Measurements from ENCODE around the gene ADARB1.

Gene ADARB1

GRCh38 chr21:45056917-45057560, 17.3 kb upstream of the ADARB1 start:
- Histone ChIP-seq H3K4me1 (ENCODE audit: control insufficient read depth, insufficient read depth, low read length) (no peaks in the 10 kb centered on the region), H3K36me3 (ENCODE audit: control insufficient read depth in 2 of 2, insufficient read depth in 1 of 2, low read length in 2 of 2) (no peaks in the 10 kb centered on the region), H3K4me3 (ENCODE audit: low read depth, low read length) (no peak overlapping the region), H3K27ac (ENCODE audit: extremely low read depth, low read depth, low read length) (no peak overlapping the region), H3K9me3 (ENCODE audit: control insufficient read depth, insufficient read depth, low read depth, low read length) (no peaks in the 10 kb centered on the region)
- ChIA-PET POLR2A (no interaction called here), CTCF (interaction anchor here (0.8 kb wide), 1 partner anchor 627 kb away, joined by 5 read pairs; no protein-coding TSS in a partner anchor)
- TF ChIP-seq KLF10 (tag by site-specific recombination; IDR thresholded peaks at IDR 0.05) (no peak), ZXDB (tag by site-specific recombination; IDR thresholded peaks at IDR 0.05) (no peak), BCL11A (tag by site-specific recombination; IDR thresholded peaks at IDR 0.05; ENCODE audit: low read depth) (no peak), ZNF707 (tag by site-specific recombination; IDR thresholded peaks at IDR 0.05) (no peak), ZBTB21 (tag by site-specific recombination; IDR thresholded peaks at IDR 0.05) (no peak), ZBTB8A (tag by site-specific recombination; IDR thresholded peaks at IDR 0.05) (no peak), ZNF280C (tag by site-specific recombination; IDR thresholded peaks at IDR 0.05) (no peak), MYNN (tag by site-specific recombination; IDR thresholded peaks at IDR 0.05; ENCODE audit: borderline replicate concordance) (no peak), ZBTB48 (tag by site-specific recombination; IDR thresholded peaks at IDR 0.05) (no peak), ZNF639 (tag by site-specific recombination; IDR thresholded peaks at IDR 0.05) (no peak)
- TF ChIP-seq, protein P1, sequence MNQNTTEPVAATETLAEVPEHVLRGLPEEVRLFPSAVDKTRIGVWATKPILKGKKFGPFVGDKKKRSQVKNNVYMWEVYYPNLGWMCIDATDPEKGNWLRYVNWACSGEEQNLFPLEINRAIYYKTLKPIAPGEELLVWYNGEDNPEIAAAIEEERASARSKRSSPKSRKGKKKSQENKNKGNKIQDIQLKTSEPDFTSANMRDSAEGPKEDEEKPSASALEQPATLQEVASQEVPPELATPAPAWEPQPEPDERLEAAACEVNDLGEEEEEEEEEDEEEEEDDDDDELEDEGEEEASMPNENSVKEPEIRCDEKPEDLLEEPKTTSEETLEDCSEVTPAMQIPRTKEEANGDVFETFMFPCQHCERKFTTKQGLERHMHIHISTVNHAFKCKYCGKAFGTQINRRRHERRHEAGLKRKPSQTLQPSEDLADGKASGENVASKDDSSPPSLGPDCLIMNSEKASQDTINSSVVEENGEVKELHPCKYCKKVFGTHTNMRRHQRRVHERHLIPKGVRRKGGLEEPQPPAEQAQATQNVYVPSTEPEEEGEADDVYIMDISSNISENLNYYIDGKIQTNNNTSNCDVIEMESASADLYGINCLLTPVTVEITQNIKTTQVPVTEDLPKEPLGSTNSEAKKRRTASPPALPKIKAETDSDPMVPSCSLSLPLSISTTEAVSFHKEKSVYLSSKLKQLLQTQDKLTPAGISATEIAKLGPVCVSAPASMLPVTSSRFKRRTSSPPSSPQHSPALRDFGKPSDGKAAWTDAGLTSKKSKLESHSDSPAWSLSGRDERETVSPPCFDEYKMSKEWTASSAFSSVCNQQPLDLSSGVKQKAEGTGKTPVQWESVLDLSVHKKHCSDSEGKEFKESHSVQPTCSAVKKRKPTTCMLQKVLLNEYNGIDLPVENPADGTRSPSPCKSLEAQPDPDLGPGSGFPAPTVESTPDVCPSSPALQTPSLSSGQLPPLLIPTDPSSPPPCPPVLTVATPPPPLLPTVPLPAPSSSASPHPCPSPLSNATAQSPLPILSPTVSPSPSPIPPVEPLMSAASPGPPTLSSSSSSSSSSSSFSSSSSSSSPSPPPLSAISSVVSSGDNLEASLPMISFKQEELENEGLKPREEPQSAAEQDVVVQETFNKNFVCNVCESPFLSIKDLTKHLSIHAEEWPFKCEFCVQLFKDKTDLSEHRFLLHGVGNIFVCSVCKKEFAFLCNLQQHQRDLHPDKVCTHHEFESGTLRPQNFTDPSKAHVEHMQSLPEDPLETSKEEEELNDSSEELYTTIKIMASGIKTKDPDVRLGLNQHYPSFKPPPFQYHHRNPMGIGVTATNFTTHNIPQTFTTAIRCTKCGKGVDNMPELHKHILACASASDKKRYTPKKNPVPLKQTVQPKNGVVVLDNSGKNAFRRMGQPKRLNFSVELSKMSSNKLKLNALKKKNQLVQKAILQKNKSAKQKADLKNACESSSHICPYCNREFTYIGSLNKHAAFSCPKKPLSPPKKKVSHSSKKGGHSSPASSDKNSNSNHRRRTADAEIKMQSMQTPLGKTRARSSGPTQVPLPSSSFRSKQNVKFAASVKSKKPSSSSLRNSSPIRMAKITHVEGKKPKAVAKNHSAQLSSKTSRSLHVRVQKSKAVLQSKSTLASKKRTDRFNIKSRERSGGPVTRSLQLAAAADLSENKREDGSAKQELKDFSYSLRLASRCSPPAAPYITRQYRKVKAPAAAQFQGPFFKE (tag by site-specific recombination; IDR thresholded peaks at IDR 0.05; ENCODE audit: borderline replicate concordance) = no peak
- TF ChIP-seq, protein P2, sequence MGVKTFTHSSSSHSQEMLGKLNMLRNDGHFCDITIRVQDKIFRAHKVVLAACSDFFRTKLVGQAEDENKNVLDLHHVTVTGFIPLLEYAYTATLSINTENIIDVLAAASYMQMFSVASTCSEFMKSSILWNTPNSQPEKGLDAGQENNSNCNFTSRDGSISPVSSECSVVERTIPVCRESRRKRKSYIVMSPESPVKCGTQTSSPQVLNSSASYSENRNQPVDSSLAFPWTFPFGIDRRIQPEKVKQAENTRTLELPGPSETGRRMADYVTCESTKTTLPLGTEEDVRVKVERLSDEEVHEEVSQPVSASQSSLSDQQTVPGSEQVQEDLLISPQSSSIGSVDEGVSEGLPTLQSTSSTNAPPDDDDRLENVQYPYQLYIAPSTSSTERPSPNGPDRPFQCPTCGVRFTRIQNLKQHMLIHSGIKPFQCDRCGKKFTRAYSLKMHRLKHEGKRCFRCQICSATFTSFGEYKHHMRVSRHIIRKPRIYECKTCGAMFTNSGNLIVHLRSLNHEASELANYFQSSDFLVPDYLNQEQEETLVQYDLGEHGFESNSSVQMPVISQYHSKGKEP (tag by site-specific recombination; IDR thresholded peaks at IDR 0.05) = no peak

DNA sequence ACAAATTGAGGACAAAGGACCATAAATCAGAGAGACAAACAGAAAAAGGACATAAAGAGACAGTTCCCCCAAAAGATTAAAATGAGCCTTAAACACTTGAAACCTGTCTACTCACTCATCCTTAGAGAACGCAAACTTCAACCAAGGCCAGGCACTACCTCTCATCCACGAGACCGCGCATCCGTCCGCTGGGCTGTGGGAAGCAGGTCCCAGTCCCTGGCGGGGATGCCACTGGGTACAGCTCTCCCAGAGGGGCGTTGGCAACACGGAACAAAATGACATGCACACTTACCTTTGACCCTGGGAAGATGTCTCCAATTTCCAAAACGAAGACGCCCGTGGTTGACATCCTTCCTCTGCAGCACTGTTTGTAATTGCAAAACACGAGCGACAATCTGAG, 16.5 kb upstream of the ADARB1 start:
- Histone ChIP-seq H3K4me1 (ENCODE audit: control insufficient read depth, insufficient read depth, low read length) (no peaks in the 10 kb centered on the region), H3K27ac (ENCODE audit: extremely low read depth, low read depth, low read length) (no peak overlapping the region), H3K9me3 (ENCODE audit: control insufficient read depth, insufficient read depth, low read depth, low read length) (no peaks in the 10 kb centered on the region), H3K36me3 (ENCODE audit: control insufficient read depth in 2 of 2, insufficient read depth in 1 of 2, low read length in 2 of 2) (no peaks in the 10 kb centered on the region), H3K4me3 (ENCODE audit: low read depth, low read length) (no peak overlapping the region)
- CTCF ChIA-PET = interaction anchor here (0.6 kb wide), 1 partner anchor 51 kb away, joined by 4 read pairs; no protein-coding TSS in a partner anchor
- no peak for TF ChIP-seq OVOL3 (tag by site-specific recombination; IDR thresholded peaks at IDR 0.05)
- TF ChIP-seq ZNF391 (tag by site-specific recombination; IDR thresholded peaks at IDR 0.05; ENCODE audit: borderline replicate concordance, low read depth) = no peak
- TF ChIP-seq ZNF2 (tag by site-specific recombination; IDR thresholded peaks at IDR 0.05) = no peak
- no peak for TF ChIP-seq ZBTB7A (tag by site-specific recombination; IDR thresholded peaks at IDR 0.05; ENCODE audit: low read depth)
- POLR2A ChIA-PET = no interaction called here
